DND-41 (cell line): ENCODE results near the gene SMPX.

Experiments used
- EZH2 ChIP-seq: IDR thresholded peaks from 3 replicates; pipeline ENCODE4 v1.6.1; 2012; ENCODE audit warnings: borderline replicate concordance, low read depth, mild to moderate bottlenecking, moderate library complexity, low read length, inconsistent platforms; ENCODE audit not compliant: severe bottlenecking
- TF ChIP-seq, protein P1 (sequence below): IDR thresholded peaks from 2 replicates; pipeline ENCODE4 v1.5.1; 2012; ENCODE audit warnings: borderline replicate concordance, low read length, moderate library complexity, mild to moderate bottlenecking; ENCODE audit not compliant: poor library complexity, severe bottlenecking; ENCODE audit errors: extremely low read depth

DNA sequence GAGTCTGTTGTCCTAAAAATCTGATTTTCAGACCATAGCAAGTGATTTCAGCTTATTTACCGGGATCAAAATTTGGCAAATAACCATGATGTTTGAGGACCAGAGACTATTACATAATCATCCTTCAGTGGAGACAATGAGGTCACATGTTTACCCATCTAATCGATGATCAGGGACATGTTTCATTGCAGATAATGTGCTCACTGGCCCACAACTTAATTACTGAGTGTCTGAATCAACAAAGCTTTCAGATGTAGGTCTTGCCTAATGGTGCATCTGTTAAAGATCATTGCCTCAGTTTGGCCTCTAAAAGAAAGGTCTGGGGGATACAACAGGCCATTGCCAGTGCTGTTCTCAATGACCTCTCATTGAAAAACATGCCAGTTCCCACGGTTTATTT lies 56.9 kb downstream of the SMPX start:
- TF ChIP-seq, protein P1, sequence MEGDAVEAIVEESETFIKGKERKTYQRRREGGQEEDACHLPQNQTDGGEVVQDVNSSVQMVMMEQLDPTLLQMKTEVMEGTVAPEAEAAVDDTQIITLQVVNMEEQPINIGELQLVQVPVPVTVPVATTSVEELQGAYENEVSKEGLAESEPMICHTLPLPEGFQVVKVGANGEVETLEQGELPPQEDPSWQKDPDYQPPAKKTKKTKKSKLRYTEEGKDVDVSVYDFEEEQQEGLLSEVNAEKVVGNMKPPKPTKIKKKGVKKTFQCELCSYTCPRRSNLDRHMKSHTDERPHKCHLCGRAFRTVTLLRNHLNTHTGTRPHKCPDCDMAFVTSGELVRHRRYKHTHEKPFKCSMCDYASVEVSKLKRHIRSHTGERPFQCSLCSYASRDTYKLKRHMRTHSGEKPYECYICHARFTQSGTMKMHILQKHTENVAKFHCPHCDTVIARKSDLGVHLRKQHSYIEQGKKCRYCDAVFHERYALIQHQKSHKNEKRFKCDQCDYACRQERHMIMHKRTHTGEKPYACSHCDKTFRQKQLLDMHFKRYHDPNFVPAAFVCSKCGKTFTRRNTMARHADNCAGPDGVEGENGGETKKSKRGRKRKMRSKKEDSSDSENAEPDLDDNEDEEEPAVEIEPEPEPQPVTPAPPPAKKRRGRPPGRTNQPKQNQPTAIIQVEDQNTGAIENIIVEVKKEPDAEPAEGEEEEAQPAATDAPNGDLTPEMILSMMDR, result no peak
- TF ChIP-seq EZH2, result no peak
